ENCODE data around the gene CEP128.
A peak's percentile ranks its signal among the peaks of the same experiment; 100 is the strongest.
"Not testable (repeated sequence)": the region's sequence is repeated elsewhere in the genome, so short reads cannot be mapped to it uniquely, and the experiment has no call there.

CEP128 gene

DNA sequence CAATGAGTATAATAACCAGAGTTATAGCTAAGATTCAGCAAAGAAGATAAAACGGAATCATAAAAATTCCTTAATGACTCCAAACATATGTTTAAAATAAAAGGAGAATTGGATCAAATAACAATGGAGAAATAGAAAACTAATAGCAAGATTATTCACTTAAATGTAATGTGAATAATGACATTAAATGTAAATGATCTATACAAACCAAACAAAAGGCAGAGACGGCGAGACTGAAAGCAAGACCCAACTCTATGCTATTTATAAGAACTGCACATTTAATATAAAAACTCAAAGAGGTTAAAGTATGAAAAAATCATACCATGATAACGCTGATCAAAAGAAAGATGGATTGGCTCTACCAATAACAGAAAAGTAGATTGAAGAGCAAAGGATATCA is 10.0 kb upstream of the CEP128 start:
- DNase-seq: no peak

DNA sequence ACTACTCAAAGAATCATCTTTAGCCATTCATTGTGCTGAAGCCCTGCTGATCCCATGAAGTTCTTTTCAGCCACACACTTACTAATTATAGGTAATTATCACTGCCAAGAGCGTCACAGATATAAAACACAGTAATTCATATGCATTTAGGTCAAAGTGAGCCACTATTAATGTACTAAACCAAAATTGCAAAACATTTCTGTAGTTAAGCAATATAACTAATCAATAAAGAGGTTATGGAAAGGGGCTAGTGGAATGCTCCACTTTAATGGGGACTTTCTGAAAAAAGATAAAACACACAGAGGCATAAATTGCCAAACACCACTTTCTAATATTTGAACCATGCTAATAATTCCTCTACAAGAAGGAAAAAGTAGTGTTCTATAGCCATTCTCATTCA is 6.8 kb upstream of the CEP128 start:
- DNase-seq: no peak

DNA sequence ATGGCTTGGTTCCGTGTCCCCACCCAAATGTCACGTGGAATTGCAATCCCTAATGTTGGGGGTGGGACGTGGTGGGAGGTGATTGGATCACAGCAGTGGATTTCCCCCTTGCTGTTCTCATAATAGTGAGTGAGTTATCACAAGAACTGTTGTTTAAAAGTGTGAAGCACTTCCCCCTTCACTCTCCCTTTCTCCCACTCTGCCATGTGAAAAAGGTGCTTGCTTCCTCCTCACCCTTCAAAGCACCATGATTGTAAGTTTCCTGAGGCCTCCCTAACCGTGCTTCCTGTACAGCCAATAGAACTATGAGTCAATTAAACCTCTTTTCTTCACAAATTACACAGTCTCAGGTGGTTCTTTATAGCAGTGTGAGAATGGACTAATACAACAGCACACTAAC is 5.3 kb upstream of the CEP128 start:
- peak in 1 of 2 donors; percentile 73 for DNase-seq

DNA sequence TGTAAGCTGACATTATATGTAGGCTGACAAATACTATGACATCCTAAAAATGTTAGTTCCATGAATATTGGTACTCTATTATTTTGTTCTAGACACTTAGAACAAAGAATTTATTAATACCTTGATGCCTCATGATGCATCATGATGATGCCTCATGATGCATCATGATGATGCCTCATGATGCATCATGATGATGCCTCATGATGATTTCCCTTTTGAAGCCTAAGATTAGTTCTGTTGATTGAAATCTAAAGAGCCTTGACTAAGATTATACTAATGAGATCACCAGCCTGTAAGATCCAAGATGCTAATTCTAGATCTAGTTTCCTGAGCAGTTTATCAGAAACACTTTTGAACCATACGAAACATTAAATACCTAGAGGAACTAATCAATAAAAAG is 4.6 kb upstream of the CEP128 start:
- no peak for DNase-seq

DNA sequence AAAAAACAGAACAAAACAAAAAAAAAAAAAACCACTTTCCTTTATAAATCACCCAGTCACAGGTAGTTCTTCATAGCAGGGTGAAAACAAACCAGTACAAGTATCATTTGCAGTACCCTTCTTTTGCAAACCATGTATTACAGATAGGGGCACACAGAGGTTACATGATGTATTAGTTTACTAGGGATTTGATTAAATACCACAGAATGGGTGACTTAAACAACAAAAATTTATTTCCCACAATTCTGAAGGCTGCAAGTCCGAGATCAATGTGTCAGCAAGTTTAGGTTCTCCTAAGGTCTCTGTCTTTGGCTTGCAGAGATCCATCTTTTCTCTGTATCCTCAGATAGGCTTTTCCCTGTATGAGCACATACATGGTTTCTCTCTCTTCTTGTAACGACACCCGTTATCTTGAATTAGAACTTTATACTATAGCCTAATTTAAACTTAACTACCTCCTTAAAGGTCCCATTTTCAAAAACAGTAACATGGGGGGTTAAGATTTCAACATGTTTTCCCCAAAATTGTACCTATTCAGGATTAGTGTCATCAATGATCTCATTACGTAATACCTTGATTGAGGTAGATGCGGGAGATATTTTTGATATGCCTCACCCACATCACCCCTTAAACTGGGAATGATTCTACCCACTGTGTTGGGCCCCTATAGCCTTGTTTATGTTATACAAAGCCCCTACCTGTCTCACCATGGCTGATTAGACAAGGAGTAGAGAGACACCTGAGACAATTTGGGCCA is 3.5 kb upstream of the CEP128 start:
- DNase-seq: no peak

DNA sequence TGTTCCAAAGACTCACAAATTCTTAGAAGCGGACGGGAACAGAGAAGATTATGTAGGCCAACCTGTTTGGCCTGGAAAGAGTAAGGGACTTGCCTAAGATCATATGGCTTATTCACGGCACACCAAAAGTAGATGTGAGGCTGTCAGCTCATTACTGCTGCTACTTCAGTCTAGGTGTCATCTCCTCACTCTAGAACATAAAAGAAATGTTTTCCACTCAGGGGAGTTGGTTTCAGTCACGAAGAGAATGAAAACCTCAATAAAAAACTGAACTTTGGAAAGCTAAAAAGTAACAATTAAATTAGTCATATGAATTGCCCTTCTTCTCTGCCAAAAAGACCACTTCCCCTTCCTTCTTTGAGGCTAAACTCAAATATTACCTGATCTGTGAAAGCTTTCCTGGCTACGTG is 658 bp upstream of the CEP128 start:
- no peak for DNase-seq

DNA sequence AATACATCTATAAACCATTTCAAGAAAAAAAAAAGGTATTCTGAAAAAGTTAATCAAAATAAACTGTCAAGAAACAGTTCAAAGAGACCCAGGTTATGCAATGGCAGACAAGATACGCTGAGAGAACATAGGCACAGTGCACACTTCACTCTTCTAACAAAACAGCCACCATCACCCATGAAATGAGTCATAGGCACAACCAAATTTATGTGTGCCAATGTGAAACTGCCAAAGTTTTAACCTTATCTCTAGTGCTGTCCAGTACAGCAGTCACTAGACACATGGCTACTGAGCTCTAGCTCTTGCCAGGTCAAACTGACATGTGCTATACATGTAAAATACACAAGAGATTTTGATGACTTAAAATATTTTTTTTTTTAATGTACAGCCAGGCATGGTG is 1.4 kb downstream of the CEP128 start:
- DNase-seq: no peak

DNA sequence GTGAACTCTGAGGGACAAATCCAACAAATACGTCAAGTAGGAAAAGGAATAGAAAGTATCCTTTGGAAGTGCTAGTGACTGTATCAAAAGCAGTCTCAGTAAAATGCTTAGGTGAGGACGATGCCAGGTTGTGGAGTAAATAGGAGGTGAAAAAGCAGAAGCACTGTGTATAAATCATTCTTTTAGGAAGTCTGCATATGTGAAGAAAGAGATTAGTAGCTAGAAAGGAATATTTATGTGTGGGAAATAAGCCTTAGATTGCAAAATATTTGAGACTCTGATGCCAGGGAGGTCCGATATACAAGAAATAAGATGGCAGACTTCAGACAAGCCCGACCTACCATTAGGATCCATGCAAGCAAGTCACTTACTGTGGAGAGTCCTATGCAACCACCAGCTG is 7.9 kb downstream of the CEP128 start:
- no peak for DNase-seq

DNA sequence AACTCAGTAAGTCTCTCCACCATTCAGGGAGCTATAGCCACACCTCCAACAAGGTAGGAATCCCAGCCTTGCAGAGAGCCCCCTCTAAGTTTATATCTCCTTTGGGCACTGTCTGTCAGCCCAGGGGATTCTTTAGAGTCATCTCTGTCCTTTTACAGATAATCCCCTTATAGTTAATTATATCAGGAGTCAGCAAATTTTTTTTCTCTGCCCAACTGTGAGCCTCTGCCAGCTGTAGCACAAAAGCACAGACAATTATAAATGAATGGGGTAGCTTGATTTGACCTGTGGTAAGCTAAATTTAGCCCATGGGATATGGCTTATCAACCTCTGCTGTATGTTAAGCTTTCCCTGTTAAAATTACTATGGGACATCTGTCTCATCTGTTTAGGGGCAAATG is 8.3 kb downstream of the CEP128 start:
- DNase-seq: no peak

DNA sequence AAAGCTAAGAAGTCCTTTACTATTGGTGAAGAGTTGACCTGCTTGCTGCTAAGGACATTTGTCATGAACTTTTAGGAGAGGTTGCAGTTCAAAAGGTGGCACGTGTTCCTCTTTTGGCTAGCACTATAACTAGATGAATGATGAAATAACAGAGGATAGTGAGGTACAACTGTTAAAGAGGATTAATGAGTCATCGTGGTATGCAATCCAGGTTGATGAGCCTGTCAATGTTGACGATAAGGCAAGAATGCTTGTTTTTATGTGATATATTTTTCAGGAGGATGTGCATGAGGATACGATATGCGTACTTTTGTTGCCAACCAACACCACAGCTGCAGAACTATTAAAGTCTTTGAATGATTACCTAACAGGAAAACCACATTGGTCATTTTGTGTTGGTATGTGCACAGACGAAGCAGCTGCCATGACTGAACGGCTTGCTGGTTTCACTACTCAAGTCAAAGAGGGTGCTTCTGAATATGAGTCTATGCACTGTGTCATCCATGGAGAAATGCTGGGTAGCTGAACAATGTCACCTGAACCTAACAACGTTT is 10.6 kb downstream of the CEP128 start:
- peak; percentile 45 to 48 for DNase-seq

DNA sequence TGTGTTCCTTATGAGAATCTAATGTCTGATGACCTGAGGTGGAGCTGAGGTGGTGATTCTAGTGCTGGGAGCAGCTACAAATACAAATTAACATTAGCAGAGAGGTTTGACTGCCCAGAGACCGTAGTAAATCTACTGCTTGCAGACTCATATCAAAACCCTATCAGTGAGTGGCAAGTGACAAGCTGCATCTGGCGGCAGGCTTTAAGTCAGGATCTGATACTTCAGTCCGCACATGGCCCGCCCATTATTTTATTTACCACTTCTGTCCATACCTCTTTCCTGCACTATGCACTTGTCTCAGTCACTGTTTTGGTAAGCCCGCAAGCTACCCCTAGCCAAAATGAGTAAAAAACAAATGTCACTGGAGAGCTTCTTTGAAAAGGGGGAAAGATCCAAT is 11.4 kb downstream of the CEP128 start:
- DNase-seq: no peak

DNA sequence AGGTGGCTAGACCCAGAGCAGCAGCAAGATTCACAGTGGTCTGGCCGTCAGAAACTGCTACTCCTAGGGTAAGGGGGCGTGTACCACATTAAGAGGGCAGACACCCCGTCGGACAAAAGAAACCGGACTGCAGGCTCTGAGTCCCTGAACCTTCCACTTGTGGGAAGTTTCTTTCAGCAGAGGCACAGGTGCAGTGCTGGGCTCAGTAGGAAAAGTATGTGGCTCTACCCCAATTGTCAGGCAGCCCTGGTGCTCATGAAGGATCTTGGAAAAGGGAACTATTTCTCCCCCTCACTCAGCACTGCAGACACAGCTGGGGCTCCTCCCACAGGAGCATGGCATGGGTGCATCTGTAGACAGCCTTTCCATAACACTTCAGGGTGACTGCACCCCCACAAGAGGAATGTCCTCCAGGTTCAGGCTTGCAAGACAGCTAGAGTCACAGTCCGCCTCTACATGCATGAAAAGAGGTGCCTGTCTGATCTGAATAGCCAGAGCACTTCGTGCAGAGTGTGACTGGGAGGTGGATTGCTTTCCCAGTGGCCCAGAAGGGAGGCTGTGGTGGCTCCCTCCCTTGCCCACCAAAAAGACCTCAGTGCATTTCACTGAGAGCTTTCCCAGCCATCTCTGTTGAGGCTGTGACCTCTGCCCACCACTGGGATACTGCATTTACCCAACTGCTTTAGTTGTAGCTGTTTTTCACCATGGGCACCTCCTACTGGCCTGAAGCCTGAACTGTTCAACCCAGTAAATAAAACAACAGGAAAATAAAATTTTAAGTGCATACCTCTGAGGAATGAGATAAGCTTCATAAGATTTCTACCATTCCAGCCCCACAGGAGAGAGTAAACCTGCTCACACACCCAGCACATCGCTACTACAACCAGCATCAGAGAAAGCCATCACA is 14.2 kb downstream of the CEP128 start:
- no peak for DNase-seq

DNA sequence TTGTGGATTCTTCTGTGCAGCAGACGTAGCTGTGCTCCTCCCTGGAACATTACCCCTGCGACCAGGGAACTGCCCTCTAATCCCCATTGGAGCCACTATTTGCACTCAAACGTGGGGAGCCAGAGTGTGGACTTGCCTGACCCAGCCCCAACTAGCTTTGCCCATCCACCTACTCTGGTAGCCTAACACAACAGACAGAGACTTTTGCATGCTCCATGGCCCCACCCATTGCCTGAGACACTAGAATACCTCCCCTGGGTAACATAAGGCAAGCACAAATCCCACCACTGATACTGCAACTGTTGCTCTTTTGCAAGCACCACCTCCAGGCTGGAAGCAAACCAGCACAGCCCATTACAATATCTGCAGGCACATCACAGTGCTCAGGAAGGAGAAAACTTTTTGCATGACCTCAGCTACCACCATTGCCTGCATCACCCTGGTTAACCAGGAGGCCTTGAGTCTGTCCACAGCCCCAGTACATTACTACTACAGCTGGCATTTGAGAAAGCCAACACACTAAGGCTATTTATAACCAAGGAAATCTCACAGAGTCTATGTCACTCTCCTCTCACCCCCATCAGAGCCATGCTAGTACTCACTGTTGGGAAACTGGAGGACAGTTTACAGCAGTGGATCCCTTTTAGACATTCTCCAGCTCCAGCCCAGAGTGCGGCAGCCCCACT is 15.0 kb downstream of the CEP128 start:
- DNase-seq: no peak

DNA sequence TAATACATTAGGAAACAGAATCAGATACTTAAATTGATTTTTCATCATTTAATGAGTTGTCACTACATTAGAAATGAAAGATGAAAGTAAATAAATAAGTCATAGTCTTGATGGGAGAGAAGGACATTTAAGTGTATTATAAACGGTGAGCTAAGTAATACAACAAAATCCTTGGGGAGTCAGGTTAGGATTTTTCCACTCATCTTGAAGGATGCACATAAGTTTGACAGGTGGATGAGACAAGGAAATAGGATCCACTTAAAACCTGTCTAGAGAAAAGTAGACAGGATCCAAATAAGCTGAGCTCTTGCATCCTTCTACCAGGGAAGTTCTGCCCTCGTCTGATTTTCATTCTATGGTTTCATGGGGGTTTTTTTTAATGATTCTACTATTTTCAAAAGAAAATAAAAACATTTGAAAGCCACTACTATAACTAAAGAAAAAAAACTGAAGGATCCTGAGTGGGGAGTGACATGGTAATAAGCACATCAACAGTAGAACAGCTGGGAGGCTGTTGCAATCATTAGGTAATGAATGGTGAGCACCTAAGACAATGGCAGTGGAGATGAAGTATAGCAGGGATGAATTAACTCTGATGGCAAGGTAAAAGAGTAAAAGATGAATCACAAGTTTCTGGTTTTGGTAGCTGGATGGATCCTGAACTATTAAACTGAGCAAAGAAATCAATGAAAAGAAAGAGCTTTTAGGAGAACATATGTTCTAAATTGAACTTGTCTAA is 17.0 kb downstream of the CEP128 start:
- no peak for DNase-seq

DNA sequence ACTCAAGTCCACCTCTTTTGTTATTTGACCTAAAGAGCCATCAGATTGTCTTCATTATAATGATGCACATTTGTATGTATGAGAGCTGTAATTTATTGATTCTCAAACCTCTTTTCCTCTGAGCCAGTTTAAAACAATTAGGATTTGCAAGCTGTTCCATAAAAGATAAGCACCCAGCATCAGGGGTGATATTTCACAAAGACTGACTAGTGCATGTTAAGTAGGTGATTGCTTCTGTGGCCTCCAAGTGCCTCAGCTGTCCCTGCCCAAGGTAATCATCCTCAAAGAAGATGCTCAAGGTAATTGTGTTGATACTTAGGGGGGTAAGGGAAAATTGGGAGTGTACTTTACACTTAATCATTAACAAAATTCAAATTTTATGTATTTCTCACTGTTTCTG is 18.2 kb downstream of the CEP128 start:
- no peak for DNase-seq

DNA sequence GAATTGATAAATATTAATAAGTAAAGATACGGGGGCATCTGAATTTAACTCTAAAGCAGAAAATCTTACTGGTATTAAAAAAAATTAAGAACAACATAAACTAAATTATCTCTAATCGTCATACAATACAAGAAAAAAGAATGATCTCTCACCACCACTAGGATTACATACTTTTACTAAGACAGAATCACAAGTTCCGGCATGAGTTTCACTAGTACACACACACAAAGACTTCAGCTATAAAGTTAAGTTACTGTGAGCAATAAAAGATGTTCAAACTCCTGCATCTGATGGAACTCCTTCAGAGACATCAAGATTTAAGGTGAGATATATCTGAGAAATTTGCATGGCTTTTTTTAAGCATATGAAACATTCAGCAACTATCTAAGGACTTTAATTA is 21.9 kb downstream of the CEP128 start:
- no peak for DNase-seq

DNA sequence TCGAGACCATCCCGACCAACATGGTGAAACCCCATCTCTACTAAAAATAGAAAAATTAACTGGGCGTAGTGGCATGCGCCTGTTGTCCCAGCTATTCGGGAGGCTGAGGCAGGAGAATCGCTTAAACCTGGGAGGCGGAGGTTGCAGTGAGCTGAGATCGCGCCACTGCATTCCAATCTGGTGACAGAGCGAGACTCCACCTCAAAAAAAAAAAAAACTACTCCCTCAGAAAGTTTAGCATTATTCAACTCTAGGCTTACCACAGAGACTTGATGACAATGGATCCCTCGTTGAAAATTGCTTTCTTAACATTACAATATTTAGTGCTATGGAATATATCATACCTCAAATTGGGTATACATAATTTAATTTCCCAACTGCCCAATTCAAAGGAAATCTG is 29.5 kb downstream of the CEP128 start:
- DNase-seq: not testable (repeated sequence)

DNA sequence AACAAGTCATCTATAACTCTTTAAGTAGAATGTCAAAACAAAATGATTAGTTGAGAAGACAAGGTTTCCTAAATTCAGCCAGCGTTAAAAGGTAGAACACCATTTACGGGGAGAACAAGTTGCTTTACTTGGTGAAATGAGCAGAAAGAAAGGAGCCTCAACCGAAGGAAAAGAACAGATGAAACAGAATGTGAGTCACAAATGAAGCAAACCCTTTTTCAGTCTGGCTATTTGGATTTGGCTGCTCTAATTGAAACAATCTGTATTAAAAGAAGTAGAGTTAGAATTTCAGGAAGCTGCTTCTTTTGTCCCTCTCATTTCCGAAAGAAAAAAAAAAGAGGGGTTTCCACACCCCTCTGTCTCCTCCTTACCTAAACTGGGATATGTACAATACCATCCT is 34.6 kb downstream of the CEP128 start:
- no peak for DNase-seq

DNA sequence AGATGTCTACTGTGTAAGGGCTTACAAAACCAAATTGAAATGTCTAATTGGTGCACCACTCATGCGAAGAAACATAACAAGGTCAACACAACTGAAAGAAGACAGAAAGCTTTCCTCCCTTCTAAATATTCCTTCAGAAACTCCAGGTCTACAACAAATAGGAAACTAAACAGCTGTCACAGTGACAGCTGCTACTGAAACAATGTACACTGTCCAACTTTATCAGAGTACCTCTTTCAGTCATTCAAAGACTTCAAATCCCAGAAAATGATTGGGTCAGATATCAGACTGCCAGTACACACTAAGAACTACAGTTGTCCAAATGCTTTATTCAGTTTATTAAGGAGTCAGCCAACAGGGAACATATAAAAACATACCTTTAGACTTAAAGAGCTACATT is 35.2 kb downstream of the CEP128 start:
- DNase-seq: no peak

DNA sequence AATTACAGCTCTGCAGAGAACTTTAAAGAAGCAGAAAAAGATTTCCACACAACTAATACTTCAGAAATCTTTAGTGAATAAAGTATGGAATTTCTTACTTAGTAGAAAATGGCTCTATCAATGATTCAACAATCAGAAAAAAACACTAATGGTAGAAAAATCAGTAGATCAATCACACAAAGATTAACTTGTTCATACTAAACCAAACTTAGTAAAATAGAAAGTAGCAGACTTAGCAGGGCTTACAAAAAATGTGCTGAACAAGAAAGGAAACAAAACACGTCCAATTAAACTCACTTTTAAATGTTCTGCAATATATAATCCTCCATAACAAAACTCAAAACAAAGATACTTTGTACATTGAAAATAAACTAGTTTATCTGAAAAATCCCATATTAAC is 38.9 kb downstream of the CEP128 start:
- no peak for DNase-seq

DNA sequence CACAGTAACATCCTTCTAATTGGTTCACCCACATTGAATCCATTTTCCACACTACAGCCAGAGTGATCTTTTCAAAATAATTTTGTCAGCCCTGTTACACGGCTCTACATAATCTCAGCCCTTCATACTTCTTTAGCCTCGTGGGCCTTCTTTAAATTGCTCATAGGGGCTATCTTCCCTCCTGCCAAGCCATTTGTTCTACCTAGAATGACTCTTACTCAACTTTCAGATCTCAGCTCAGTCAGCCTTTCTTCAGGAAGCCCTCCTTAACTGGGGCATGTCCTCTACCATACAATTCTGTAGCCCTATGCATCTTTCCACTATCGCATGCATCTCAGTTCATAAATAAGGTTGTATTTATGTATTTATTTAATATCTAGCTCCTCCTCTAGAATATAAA is 39.7 kb downstream of the CEP128 start:
- DNase-seq: no peak

DNA sequence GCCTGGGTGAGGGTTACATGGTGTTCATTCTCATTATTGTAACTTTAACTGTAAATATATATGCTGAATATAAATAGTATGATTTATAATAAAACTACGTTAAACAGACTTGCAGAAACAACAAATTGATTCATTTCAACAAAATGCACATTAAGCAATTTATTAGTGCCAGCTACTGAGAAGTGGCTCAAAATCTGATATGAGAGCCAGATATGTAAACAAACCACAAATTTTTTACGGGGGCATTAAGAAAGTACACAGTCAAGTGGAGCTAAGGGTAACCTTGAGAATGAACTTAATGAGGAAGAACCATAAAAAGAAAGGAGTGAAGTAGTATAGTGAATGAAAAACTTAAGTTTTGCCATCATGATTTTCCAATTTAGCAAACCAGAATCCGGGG is 40.3 kb downstream of the CEP128 start:
- no peak for DNase-seq

DNA sequence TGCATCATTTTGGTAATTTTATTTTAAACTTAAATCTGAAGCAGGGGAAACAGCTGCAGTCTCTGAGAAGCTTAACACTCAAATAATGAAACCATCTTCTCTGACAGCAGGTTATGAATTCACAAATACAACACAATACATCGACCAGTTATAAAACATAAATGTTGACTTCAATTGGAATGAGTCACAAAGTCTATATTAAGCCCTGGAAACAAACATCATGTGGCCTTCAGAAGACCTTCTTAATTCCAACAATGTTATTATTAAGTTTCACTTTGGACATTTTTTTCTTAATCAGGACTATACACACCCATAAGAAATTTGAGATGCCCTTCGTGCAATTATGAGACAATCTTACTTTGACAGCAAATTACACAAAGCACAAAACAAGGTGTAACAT is 68.9 kb downstream of the CEP128 start:
- DNase-seq: no peak

Data from inflammatory macrophage treated with lipopolysaccharide for 1 hour (primary cell).